ENCODE results near the gene RNF20. TPM values are rescaled to one million over a fixed set of nuclear protein-coding genes. Genes with fewer than 3 reads are reported as not detected.
"Not testable (repeated sequence)": the region's sequence is repeated elsewhere in the genome, so short reads cannot be mapped to it uniquely, and the experiment has no call there.

The RNF20 gene
- total RNA-seq, 2 donors from 2014 or later, result 24.7 to 31.0 TPM

DNA sequence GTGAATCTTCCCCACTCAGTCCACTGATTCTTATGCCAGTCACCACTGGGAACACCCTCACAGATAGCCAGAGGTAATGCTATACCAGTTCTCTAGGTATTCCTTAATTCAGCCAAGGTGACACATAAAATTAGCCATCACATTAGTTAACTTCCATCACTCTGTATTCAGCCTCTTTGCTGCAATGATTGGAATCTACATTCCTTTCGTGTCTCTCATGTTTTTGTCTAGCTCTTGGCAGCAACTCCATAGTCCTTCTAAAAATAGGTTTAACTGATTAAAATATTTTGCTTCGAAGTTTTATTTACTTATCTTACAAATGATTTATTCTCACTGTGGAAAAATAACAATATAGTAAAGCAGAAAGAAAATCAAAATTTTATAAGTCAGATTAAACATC lies 19.6 kb upstream of the RNF20 start:
- no peaks in the 10 kb centered on the region for H3K27me3 ChIP-seq (replicated peaks; ENCODE audit: insufficient read depth)
- DNase-seq (ENCODE audit: low spot score), result no peak
- no peaks in the 10 kb centered on the region for H3K36me3 ChIP-seq
- peak overlapping the region; percentile 28 to 68 for H3K27ac ChIP-seq
- no peak for ATAC-seq (ENCODE audit: insufficient number of reproducible peaks, low FRiP score, low read depth)
- H3K4me3 ChIP-seq, result no peak overlapping the region
- no peaks in the 10 kb centered on the region for H3K9me3 ChIP-seq
- H3K4me1 ChIP-seq (ENCODE audit: control insufficient read depth in 1 of 2, low read depth in 2 of 2), result peaks cover 11 to 26% of the 10 kb centered on the region in 2 donors
- TF ChIP-seq CTCF (IDR thresholded peaks at IDR 0.05), result no peak

GRCh38 chr9:101516655-101517054 lies 17.0 kb upstream of the RNF20 start:
- no peak for DNase-seq (ENCODE audit: low spot score)
- ATAC-seq (ENCODE audit: insufficient number of reproducible peaks, low FRiP score, low read depth), result no peak
- Histone ChIP-seq H3K9me3 (no peaks in the 10 kb centered on the region), H3K27me3 (replicated peaks; ENCODE audit: insufficient read depth) (no peaks in the 10 kb centered on the region), H3K4me3 (no peak overlapping the region), H3K4me1 (ENCODE audit: control insufficient read depth in 1 of 2, low read depth in 2 of 2) (peaks cover 11 to 26% of the 10 kb centered on the region in 2 donors), H3K27ac (no peak overlapping the region), H3K36me3 (no peaks in the 10 kb centered on the region)
- no peak for TF ChIP-seq CTCF (IDR thresholded peaks at IDR 0.05)

DNA sequence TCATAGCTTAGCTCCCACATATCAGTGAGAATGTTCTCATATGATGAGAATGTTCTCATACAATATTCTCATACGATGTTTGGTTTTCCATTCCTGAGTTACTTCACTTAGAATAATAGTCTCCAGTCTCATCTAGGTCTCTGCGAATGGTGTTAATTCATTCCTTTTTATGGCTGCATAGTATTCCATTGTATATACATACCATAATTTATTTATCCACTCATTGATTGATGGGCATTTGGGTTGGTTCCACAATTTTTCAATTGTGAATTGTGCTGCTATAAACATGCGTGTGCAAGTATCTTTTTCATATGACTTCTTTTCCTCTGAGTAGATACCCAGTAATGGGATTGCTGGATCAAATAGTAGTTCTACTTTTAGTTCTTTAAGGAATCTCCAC lies 15.2 kb upstream of the RNF20 start:
- H3K27ac ChIP-seq; H3K27me3 ChIP-seq (replicated peaks; ENCODE audit: insufficient read depth); H3K4me3 ChIP-seq; DNase-seq (ENCODE audit: low spot score); H3K36me3 ChIP-seq; ATAC-seq (ENCODE audit: insufficient number of reproducible peaks, low FRiP score, low read depth); H3K9me3 ChIP-seq: not testable (repeated sequence)
- peaks cover 7 to 15% of the 10 kb centered on the region in 2 donors for H3K4me1 ChIP-seq (ENCODE audit: control insufficient read depth in 1 of 2, low read depth in 2 of 2)

- DNase-seq (ENCODE audit: low spot score) (no peak), ATAC-seq (ENCODE audit: insufficient number of reproducible peaks, low FRiP score, low read depth) (no peak)
- no peak overlapping the region for H3K4me3 ChIP-seq
- no peaks in the 10 kb centered on the region for H3K27me3 ChIP-seq (replicated peaks; ENCODE audit: insufficient read depth)
- TF ChIP-seq CTCF (IDR thresholded peaks at IDR 0.05), result no peak
- H3K36me3 ChIP-seq, result no peaks in the 10 kb centered on the region
- no peaks in the 10 kb centered on the region for H3K9me3 ChIP-seq
- no peaks in the 10 kb centered on the region for H3K4me1 ChIP-seq (ENCODE audit: control insufficient read depth in 1 of 2, low read depth in 2 of 2)
- no peak overlapping the region for H3K27ac ChIP-seq
Measured at GRCh38 chr9:101524371-101524770, 9.3 kb upstream of the RNF20 start.

GRCh38 chr9:101527066-101527465 lies 6.6 kb upstream of the RNF20 start:
- Histone ChIP-seq H3K4me3 (no peak overlapping the region), H3K9me3 (no peaks in the 10 kb centered on the region), H3K36me3 (no peaks in the 10 kb centered on the region), H3K4me1 (ENCODE audit: control insufficient read depth in 1 of 2, low read depth in 2 of 2) (no peaks in the 10 kb centered on the region), H3K27me3 (replicated peaks; ENCODE audit: insufficient read depth) (no peaks in the 10 kb centered on the region), H3K27ac (no peak overlapping the region)
- DNase-seq (ENCODE audit: low spot score) (no peak), ATAC-seq (ENCODE audit: insufficient number of reproducible peaks, low FRiP score, low read depth) (no peak)
- no peak for TF ChIP-seq CTCF (IDR thresholded peaks at IDR 0.05)

DNA sequence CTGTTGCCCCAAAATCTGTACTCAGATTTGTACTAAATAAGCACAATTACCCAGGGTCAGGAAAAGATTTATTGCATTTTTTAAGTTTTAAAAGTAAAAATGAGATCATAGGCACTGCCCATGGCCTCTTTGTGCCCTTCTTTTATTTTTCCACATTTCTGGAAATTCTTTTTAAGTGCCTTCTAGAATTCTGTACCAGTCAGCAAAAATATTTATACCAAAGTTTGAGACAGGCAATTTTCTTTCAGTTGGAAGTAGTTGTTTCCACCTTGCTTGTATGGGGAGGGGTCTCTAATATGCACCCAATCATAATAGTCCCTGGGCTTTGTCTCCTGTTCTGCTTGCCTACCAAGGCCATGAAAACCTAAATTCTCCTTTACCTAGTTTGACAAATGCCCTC lies 5.6 kb upstream of the RNF20 start:
- no peak for TF ChIP-seq CTCF (IDR thresholded peaks at IDR 0.05)
- H3K4me1 ChIP-seq (ENCODE audit: control insufficient read depth in 1 of 2, low read depth in 2 of 2), result no peaks in the 10 kb centered on the region
- no peaks in the 10 kb centered on the region for H3K27me3 ChIP-seq (replicated peaks; ENCODE audit: insufficient read depth)
- ATAC-seq (ENCODE audit: insufficient number of reproducible peaks, low FRiP score, low read depth) (no peak), DNase-seq (ENCODE audit: low spot score) (no peak)
- no peak overlapping the region for H3K27ac ChIP-seq
- no peaks in the 10 kb centered on the region for H3K9me3 ChIP-seq
- H3K4me3 ChIP-seq, result no peak overlapping the region
- H3K36me3 ChIP-seq, result no peaks in the 10 kb centered on the region
